Loucy (cell line): ENCODE results near the gene COL5A3.

ENCODE experiments used
- H2AFZ ChIP-seq: fragments of 200-600 bp; sonication (generic); 2 replicates; pipeline ENCODE4 v1.6.0; 2016; ENCODE audit warnings: antibody characterized with exemption, mild to moderate bottlenecking, low read length, moderate library complexity
- H3F3A ChIP-seq: fragments of 200-600 bp; 2 replicates; pipeline ENCODE4 v1.6.0; 2016; ENCODE audit warnings: antibody characterized with exemption, low read depth, mild to moderate bottlenecking
- H3K27me3 ChIP-seq: fragments of 200-600 bp; sonication (generic); 2 replicates; pipeline ENCODE4 v1.6.1; 2014; ENCODE audit warnings: low read length, mild to moderate bottlenecking; ENCODE audit not compliant: insufficient read depth, poor library complexity, severe bottlenecking
- H3K36me3 ChIP-seq: fragments of 200-600 bp; sonication (generic); 2 replicates; pipeline ENCODE4 v1.6.1; 2016; ENCODE audit warnings: low read length; ENCODE audit not compliant: insufficient read depth
- H3K4me1 ChIP-seq: fragments of 200-600 bp; sonication (generic); 2 replicates; pipeline ENCODE4 v1.5.1; 2014; ENCODE audit warnings: low read length, mild to moderate bottlenecking; ENCODE audit not compliant: insufficient read depth, poor library complexity, severe bottlenecking
- H3K4me2 ChIP-seq: fragments of 200-600 bp; sonication (generic); 2 replicates; pipeline ENCODE4 v1.6.0; 2014; ENCODE audit warnings: antibody characterized with exemption, low read length, low read depth, mild to moderate bottlenecking; ENCODE audit not compliant: poor library complexity, severe bottlenecking
- H3K4me3 ChIP-seq: fragments of 200-600 bp; sonication (generic); 2 replicates; pipeline ENCODE4 v1.5.1; 2014; ENCODE audit warnings: low read length, mild to moderate bottlenecking, mixed read lengths; ENCODE audit not compliant: poor library complexity, severe bottlenecking
- H3K79me2 ChIP-seq: fragments of 200-600 bp; sonication (generic); 2 replicates; pipeline ENCODE4 v1.6.1; 2014; ENCODE audit warnings: low read length; ENCODE audit not compliant: insufficient read depth
- H3K9ac ChIP-seq: fragments of 200-600 bp; sonication (generic); 2 replicates; pipeline ENCODE4 v1.6.0; 2014; ENCODE audit warnings: mild to moderate bottlenecking, low read depth, low read length, moderate library complexity; ENCODE audit not compliant: poor library complexity, severe bottlenecking
- H3K9me2 ChIP-seq: fragments of 200-600 bp; sonication (generic); replicated peaks from 2 replicates; pipeline ENCODE4 v1.6.1; 2016; ENCODE audit warnings: low read depth, low read length, mixed read lengths
- H3K9me3 ChIP-seq: fragments of 200-600 bp; sonication (generic); 2 replicates; pipeline ENCODE4 v1.6.1; 2014; ENCODE audit warnings: mild to moderate bottlenecking, antibody characterized with exemption, low read length, low read depth; ENCODE audit not compliant: insufficient read depth
- H4K20me1 ChIP-seq: fragments of 200-600 bp; sonication (generic); 2 replicates; pipeline ENCODE4 v1.6.0; 2014; ENCODE audit warnings: antibody characterized with exemption, low read length, mild to moderate bottlenecking; ENCODE audit not compliant: insufficient read depth, poor library complexity, severe bottlenecking
- CTCF ChIP-seq: fragments of 200-600 bp; sonication (generic); conservative IDR thresholded peaks from 2 replicates; pipeline ENCODE4 v1.5.1; 2014; ENCODE audit warnings: mild to moderate bottlenecking, antibody characterized with exemption, low read length
- EZH2phosphoT487 ChIP-seq: fragments of 200-600 bp; IDR thresholded peaks from 2 replicates; pipeline ENCODE4 v1.6.1; 2018; ENCODE audit warnings: antibody characterized with exemption, mild to moderate bottlenecking, moderate library complexity, borderline replicate concordance

COL5A3 gene

DNA sequence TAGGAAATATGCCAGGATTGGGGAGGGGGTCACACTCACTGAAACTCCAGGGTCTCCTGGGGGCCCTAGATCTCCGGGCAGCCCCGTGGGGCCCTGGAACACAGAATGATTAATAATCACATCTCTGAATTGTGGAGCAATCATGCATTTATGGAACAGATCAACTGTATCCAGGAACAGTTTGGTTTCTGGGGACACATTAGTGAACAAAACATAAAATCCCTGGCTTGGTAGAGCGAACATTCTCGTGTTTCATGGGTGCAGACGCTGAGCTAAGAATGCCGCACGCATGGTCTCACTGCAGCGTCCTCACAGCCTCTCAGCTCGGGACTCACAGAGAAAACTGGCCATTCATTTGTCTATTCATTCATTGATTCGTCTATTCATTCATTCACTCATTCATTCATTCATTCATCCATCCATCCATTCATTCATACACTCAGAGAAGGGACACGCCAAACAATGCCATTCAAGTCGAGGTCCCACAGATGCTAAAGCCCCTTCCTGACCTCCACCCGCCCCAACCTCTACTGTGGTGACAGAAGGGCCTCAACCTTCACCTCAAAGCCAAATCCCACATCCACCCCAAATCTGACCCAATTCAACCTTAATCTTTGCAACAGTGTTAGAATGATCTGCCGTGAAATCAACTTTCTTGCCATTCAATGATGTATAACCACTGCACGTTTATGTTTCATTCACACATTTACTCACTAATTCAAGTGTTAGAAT lies 39.0 kb downstream of the COL5A3 start:
- H3K79me2 ChIP-seq = no peaks in the 10 kb centered on the region
- no peak overlapping the region for H3K4me3 ChIP-seq
- H3K9me3 ChIP-seq = no peaks in the 10 kb centered on the region
- H3K4me1 ChIP-seq = no peaks in the 10 kb centered on the region
- TF ChIP-seq CTCF (no peak), EZH2phosphoT487 (no peak)
- no peak overlapping the region for H2AFZ ChIP-seq
- no peaks in the 10 kb centered on the region for H3K36me3 ChIP-seq
- no peaks in the 10 kb centered on the region for H4K20me1 ChIP-seq
- no peaks in the 10 kb centered on the region for H3K27me3 ChIP-seq
- H3F3A ChIP-seq = no peaks in the 10 kb centered on the region
- no peak overlapping the region for H3K4me2 ChIP-seq
- no peak overlapping the region for H3K9ac ChIP-seq
- no peaks in the 10 kb centered on the region for H3K9me2 ChIP-seq

- H3K27me3 ChIP-seq = no peaks in the 10 kb centered on the region
- no peaks in the 10 kb centered on the region for H3K9me3 ChIP-seq
- H3K4me2 ChIP-seq = no peak overlapping the region
- no peaks in the 10 kb centered on the region for H3K36me3 ChIP-seq
- no peaks in the 10 kb centered on the region for H3K79me2 ChIP-seq
- H3K9ac ChIP-seq = no peak overlapping the region
- H3F3A ChIP-seq = no peaks in the 10 kb centered on the region
- H4K20me1 ChIP-seq = no peaks in the 10 kb centered on the region
- no peaks in the 10 kb centered on the region for H3K4me1 ChIP-seq
- no peak overlapping the region for H3K4me3 ChIP-seq
- H2AFZ ChIP-seq = no peak overlapping the region
- H3K9me2 ChIP-seq = no peaks in the 10 kb centered on the region
- no peak for TF ChIP-seq CTCF
- no peak for TF ChIP-seq EZH2phosphoT487
Measured at GRCh38 chr19:9970481-9970880, 39.8 kb downstream of the COL5A3 start.

- no peak for TF ChIP-seq CTCF
- no peak for TF ChIP-seq EZH2phosphoT487
Measured at GRCh38 chr19:9969688-9969975, 40.7 kb downstream of the COL5A3 start.

More at GRCh38 chr19:9969688-9969975, 40.7 kb downstream of the COL5A3 start:
- Histone ChIP-seq H3F3A (no peaks in the 10 kb centered on the region), H3K9ac (no peak overlapping the region), H3K79me2 (no peaks in the 10 kb centered on the region), H2AFZ (no peak overlapping the region), H3K36me3 (no peaks in the 10 kb centered on the region), H3K4me2 (no peak overlapping the region), H4K20me1 (no peaks in the 10 kb centered on the region), H3K4me3 (no peak overlapping the region), H3K9me3 (no peaks in the 10 kb centered on the region), H3K4me1 (no peaks in the 10 kb centered on the region), H3K9me2 (no peaks in the 10 kb centered on the region), H3K27me3 (no peaks in the 10 kb centered on the region)
